Measurements from ENCODE around the gene IL2RA. TPM values are rescaled to one million over a fixed set of nuclear protein-coding genes. Genes with fewer than 3 reads are reported as not detected.

Gene IL2RA
- total RNA-seq, 1 experiment from 2014 or later: not detected

DNA sequence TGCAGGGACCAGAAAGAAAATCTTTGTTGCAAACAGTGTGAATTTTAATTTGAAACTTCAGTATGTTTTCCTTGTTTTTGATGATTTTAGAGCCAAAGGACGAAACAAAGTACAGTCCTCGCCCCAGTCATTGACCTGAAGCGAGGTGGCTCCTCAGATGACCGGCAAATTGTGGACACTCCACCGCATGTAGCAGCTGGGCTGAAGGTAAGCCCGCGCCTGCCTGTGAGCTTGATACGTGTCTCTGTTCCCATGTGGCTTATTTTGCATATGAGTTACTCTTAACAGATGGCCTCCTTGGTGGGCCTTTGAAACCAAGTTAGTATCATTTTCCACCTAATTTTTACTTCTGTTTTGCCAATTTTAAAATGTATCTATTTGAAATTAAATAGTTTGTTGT, 39.0 kb upstream of the IL2RA start:
- Histone ChIP-seq H3K79me2 (ENCODE audit: insufficient read depth, low read length) (peaks cover 11% of the 10 kb centered on the region; the same call in 1 of the 2 replicates), H4K91ac (ENCODE audit: insufficient read length, low read depth, low read length) (no peak overlapping the region), H3T11ph (ENCODE audit: low read length) (no peak overlapping the region), H2AFZ (ENCODE audit: low read length) (no peak overlapping the region), H3K4me1 (ENCODE audit: insufficient read depth, low read length) (peaks cover 5% of the 10 kb centered on the region; the same call in 1 of the 2 replicates), H3K27ac (ENCODE audit: insufficient read length, low read depth, low read length) (no peak overlapping the region), H3K9me3 (ENCODE audit: control insufficient read depth, low read depth, low read length) (no peaks in the 10 kb centered on the region), H4K5ac (ENCODE audit: insufficient read length, low read depth, low read length) (no peak overlapping the region), H4K8ac (replicated peaks; ENCODE audit: insufficient read length, low read depth, low read length) (no peak overlapping the region), H2BK20ac (ENCODE audit: low read depth, low read length, poor library complexity, severe bottlenecking) (no peak overlapping the region), H3K56ac (ENCODE audit: insufficient read length, low read depth, low read length) (no peak overlapping the region), H3K14ac (ENCODE audit: insufficient read depth, low read length) (no peak overlapping the region), H3K27me3 (ENCODE audit: insufficient read depth, low read length) (no peaks in the 10 kb centered on the region), H3K23me2 (ENCODE audit: insufficient read length, low read depth, low read length, poor library complexity, severe bottlenecking) (no peaks in the 10 kb centered on the region), H2BK120ac (ENCODE audit: low read depth, low read length, poor library complexity, severe bottlenecking) (no peak overlapping the region), H3K4ac (ENCODE audit: low read depth, low read length) (no peak overlapping the region), H2BK5ac (ENCODE audit: insufficient read length, low read length) (no peak overlapping the region), H3K23ac (ENCODE audit: insufficient read length, low read depth, low read length) (no peak overlapping the region), H2AK5ac (ENCODE audit: insufficient read length, low read length) (no peak overlapping the region), H3K9ac (ENCODE audit: extremely low read depth, insufficient read length, low read length) (no peak overlapping the region), H3K4me2 (ENCODE audit: insufficient read depth, insufficient read length, low read length) (no peak overlapping the region), H2BK12ac (ENCODE audit: insufficient read length, low read depth, low read length) (no peak overlapping the region), H4K20me1 (ENCODE audit: control insufficient read depth, insufficient read depth, insufficient read length) (no peaks in the 10 kb centered on the region), H3K18ac (ENCODE audit: insufficient read length, low read depth, low read length) (no peak overlapping the region), H2BK15ac (ENCODE audit: low read depth, low read length) (no peak overlapping the region), H3K79me1 (ENCODE audit: insufficient read depth, low read depth, low read length, poor library complexity, severe bottlenecking) (no peaks in the 10 kb centered on the region)
- peaks cover 71 to 74% of the 10 kb centered on the region in 2 experiments for H3K4me1 Mint-ChIP-seq
- H3K36me3 Mint-ChIP-seq (ENCODE audit: insufficient read depth in 1 of 3, low read depth in 3 of 3): peaks cover 18 to 61% (median 56%) of the 10 kb centered on the region in 3 experiments
- no peaks in the 10 kb centered on the region for H3K9me3 Mint-ChIP-seq
- TF ChIP-seq, protein P1, sequence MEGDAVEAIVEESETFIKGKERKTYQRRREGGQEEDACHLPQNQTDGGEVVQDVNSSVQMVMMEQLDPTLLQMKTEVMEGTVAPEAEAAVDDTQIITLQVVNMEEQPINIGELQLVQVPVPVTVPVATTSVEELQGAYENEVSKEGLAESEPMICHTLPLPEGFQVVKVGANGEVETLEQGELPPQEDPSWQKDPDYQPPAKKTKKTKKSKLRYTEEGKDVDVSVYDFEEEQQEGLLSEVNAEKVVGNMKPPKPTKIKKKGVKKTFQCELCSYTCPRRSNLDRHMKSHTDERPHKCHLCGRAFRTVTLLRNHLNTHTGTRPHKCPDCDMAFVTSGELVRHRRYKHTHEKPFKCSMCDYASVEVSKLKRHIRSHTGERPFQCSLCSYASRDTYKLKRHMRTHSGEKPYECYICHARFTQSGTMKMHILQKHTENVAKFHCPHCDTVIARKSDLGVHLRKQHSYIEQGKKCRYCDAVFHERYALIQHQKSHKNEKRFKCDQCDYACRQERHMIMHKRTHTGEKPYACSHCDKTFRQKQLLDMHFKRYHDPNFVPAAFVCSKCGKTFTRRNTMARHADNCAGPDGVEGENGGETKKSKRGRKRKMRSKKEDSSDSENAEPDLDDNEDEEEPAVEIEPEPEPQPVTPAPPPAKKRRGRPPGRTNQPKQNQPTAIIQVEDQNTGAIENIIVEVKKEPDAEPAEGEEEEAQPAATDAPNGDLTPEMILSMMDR (conservative IDR thresholded peaks at IDR 0.05): no peak
- peak overlapping the region in 1 of 2 experiments; percentile 53; a peak in 1 of 5 replicates for H3K4me3 Mint-ChIP-seq
- DNase-seq: no peak
- WGBS (ENCODE audit: extremely low coverage, insufficient read length, low lambda C conversion rate): no CpG with 5 or more reads among the region's 8 CpGs
- no peak overlapping the region; a peak in 1 of 7 replicates for H3K27ac Mint-ChIP-seq
- no peaks in the 10 kb centered on the region for H3K27me3 Mint-ChIP-seq (ENCODE audit: low read depth)

All from H9 (cell line).